SK-N-MC (cell line): ENCODE data around the gene TSPYL2.
A peak's percentile ranks its signal among the peaks of the same experiment; 100 is the strongest.

Source experiments
- DNase-seq: peaks from one replicate; pipeline ENCODE4 v3.0.0-alpha.2; 2011; ENCODE audit warnings: low read depth, low spot score
- H3K27ac ChIP-seq: fragments of 200-600 bp; sonication (generic); 2 replicates; pipeline ENCODE4 v1.5.1; 2016; ENCODE audit warnings: mixed run types
- H3K36me3 ChIP-seq: fragments of 200-600 bp; sonication (generic); 2 replicates; pipeline ENCODE4 v1.6.1; 2017; ENCODE audit warnings: antibody characterized with exemption, low read length, mixed read lengths; ENCODE audit not compliant: insufficient read depth
- H3K4me3 ChIP-seq: fragments of 200-600 bp; sonication (generic); 2 replicates; pipeline ENCODE4 v1.5.1; 2016
- H3K9ac ChIP-seq: fragments of 200-600 bp; sonication (generic); 2 replicates; pipeline ENCODE4 v1.8.0; 2017; ENCODE audit warnings: mixed run types, mixed read lengths; ENCODE audit not compliant: insufficient read length
- H3K9me3 ChIP-seq: fragments of 200-600 bp; sonication (generic); 2 replicates; pipeline ENCODE4 v1.6.1; 2017; ENCODE audit warnings: low read depth, mild to moderate bottlenecking, antibody characterized with exemption, low read length, moderate library complexity, mixed read lengths
- EZH2 ChIP-seq: fragments of 200-600 bp; sonication (generic); IDR thresholded peaks from one replicate; pipeline ENCODE4 v1.6.1; 2017; ENCODE audit warnings: antibody characterized with exemption
- FOXP2 ChIP-seq: optimal IDR thresholded peaks from 2 replicates; pipeline ENCODE3; 2011; ENCODE audit warnings: mild to moderate bottlenecking, moderate library complexity; ENCODE audit not compliant: insufficient read depth; ENCODE audit errors: extremely low read length, control extremely low read depth
- POLR2AphosphoS5 ChIP-seq: IDR thresholded peaks from 2 replicates; pipeline ENCODE4 v1.6.1; 2012; ENCODE audit warnings: mild to moderate bottlenecking, low read depth, low read length, borderline replicate concordance

Gene TSPYL2

DNA sequence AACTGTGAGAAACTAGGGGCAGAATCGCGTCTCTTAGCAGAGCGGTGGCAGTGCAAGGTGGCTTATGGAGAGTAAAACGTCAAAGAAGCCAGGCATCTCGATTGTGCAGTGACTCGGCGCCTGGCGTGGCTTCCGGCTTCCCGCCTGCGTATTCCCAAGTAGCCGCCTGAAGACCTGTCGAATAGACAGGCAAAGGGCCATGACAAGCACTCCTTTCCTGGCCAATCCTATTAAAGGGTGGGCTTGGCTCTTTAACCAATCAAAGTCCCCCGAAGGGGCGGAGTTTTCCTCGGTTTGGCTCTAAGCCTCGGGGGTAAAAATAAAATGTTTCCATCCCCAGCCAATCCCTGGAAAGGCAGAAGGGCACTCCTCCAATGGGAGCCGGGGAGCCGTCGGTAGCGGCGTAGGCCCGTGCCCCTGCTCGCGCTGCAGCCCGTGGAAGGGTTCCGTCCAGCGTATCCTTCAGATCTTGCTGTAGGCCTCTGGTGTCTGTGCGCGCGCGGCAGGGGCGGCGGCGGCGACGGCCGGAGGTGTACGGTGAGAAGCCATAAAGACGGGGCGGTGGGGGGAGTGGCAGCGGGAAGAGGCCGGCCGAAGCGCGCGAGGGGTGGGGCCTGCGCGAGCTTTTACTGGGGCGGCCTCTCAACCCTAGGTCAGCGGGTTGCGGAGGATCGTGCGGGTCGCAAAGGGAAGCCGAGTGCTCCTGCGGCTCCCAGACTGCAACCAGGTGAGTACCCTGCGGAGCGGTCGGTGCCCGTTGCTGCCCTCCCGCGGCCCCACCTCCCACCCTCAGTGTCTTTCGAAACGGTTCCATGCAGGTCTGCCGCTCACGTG, 11.8 kb downstream of the TSPYL2 start, which contains the start of gene KANTR:
TSS of gene KANTR (plus strand) at position 395 of the 834 bp plus-strand sequence. CDS start 30,131 bp downstream, outside the sequence.
- peak within 1 kb of the TSS; percentile 96 for H3K27ac ChIP-seq
- H3K9ac ChIP-seq: peak within 1 kb of the TSS; percentile 73
- no peaks in the 10 kb centered on the region; the same call in 1 of the 2 replicates for H3K36me3 ChIP-seq

GRCh38 chrX:53094582-53094905, 12.4 kb downstream of the TSPYL2 start:
- Histone ChIP-seq H3K9ac (peak overlapping the region; percentile 67), H3K36me3 (peaks cover 3% of the 10 kb centered on the region; the same call in 1 of the 2 replicates), H3K9me3 (no peaks in the 10 kb centered on the region), H3K4me3 (peak overlapping the region; percentile 77), H3K27ac (no peak overlapping the region)
- TF ChIP-seq FOXP2: no peak
- no peak for TF ChIP-seq EZH2
- no peak for TF ChIP-seq POLR2AphosphoS5
- DNase-seq: no peak

More for the DNA sequence above, 11.8 kb downstream of the TSPYL2 start, which contains the start of gene KANTR:
- peak; percentile 77 for DNase-seq
- Histone ChIP-seq H3K9me3 (no peaks in the 10 kb centered on the region), H3K4me3 (peak within 1 kb of the TSS; percentile 77)
- TF ChIP-seq POLR2AphosphoS5 (peak; percentile 53; the same call in 1 of the 2 replicates), FOXP2 (no peak), EZH2 (no peak)

DNA sequence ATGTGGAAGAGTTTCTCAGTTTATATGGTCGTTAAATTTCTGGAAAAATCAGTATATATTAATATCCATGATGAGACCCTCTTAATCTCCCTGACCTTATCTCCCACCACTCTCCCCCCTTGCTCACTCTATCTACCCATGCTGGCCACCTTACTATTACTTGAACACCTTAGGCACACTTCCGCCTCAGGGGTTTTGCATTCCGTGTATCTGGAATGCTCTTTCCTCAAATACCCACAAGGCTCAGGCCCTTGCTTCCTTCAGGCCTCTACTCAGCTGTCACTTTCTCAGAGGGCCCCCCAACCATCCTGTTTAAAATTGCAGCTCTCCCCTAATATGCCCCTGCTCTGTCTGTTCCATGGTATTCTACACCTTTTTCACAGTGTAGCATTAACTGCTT, 13.6 kb downstream of the TSPYL2 start:
- peaks cover 7% of the 10 kb centered on the region; the same call in 1 of the 2 replicates for H3K36me3 ChIP-seq
- no peak for DNase-seq
- TF ChIP-seq EZH2 (no peak), FOXP2 (no peak), POLR2AphosphoS5 (no peak)
- H3K9me3 ChIP-seq: no peaks in the 10 kb centered on the region
- 0 out of 2 replicates have a peak overlapping the region, but pooled peaks have one; percentile 20 for H3K4me3 ChIP-seq
- no peak overlapping the region for H3K9ac ChIP-seq
- no peak overlapping the region for H3K27ac ChIP-seq

GRCh38 chrX:53114864-53115549, 32.8 kb downstream of the TSPYL2 start:
- peaks cover 4% of the 10 kb centered on the region; the same call in 1 of the 2 replicates for H3K36me3 ChIP-seq
- no peak for TF ChIP-seq FOXP2
- no peak for TF ChIP-seq EZH2
- TF ChIP-seq POLR2AphosphoS5: no peak
- DNase-seq: no peak
- no peaks in the 10 kb centered on the region for H3K9me3 ChIP-seq
- H3K27ac ChIP-seq: no peak overlapping the region
- no peak overlapping the region for H3K9ac ChIP-seq
- H3K4me3 ChIP-seq: no peak overlapping the region

GRCh38 chrX:53115550-53115874, 33.3 kb downstream of the TSPYL2 start:
- H3K9me3 ChIP-seq: no peaks in the 10 kb centered on the region
- DNase-seq: no peak
- no peak overlapping the region for H3K4me3 ChIP-seq
- no peak overlapping the region for H3K27ac ChIP-seq
- TF ChIP-seq FOXP2 (no peak), EZH2 (no peak), POLR2AphosphoS5 (no peak)
- no peak overlapping the region for H3K9ac ChIP-seq
- H3K36me3 ChIP-seq: no peaks in the 10 kb centered on the region; the same call in 1 of the 2 replicates

- Histone ChIP-seq H3K9ac (no peak overlapping the region), H3K4me3 (no peak overlapping the region), H3K36me3 (no peaks in the 10 kb centered on the region; the same call in 1 of the 2 replicates), H3K9me3 (no peaks in the 10 kb centered on the region), H3K27ac (no peak overlapping the region)
- DNase-seq: no peak
- no peak for TF ChIP-seq FOXP2
- TF ChIP-seq EZH2: no peak
- TF ChIP-seq POLR2AphosphoS5: no peak
Observed at GRCh38 chrX:53116101-53116500, 33.9 kb downstream of the TSPYL2 start.

DNA sequence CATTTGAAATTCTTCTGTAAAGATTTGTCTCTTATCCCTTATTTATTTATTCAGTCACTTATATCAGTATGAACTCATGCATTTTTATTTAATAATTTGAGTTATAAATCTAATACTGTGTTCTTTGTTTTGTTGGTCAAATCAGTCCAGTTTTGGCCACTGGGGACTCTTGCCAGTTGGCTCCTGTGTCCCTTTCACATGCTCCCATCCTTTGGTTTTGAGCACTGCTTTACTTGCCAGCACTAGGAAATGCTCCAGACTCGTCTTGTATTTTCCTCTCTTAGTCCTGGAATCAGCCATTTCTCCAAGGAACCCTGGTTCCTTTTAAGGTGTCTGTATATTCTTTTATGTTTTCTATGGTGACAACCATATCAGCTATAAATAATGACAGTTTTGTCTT, 39.8 kb downstream of the TSPYL2 start:
- no peaks in the 10 kb centered on the region for H3K9me3 ChIP-seq
- H3K36me3 ChIP-seq: peaks cover 7% of the 10 kb centered on the region; the same call in 1 of the 2 replicates
- H3K27ac ChIP-seq: no peak overlapping the region
- DNase-seq: no peak
- no peak overlapping the region for H3K4me3 ChIP-seq
- TF ChIP-seq FOXP2 (no peak), EZH2 (no peak), POLR2AphosphoS5 (no peak)
- H3K9ac ChIP-seq: no peak overlapping the region

- TF ChIP-seq FOXP2 (no peak), EZH2 (no peak), POLR2AphosphoS5 (no peak)
- Histone ChIP-seq H3K9me3 (no peaks in the 10 kb centered on the region), H3K4me3 (no peak overlapping the region), H3K36me3 (peaks cover 7% of the 10 kb centered on the region; the same call in 1 of the 2 replicates), H3K9ac (no peak overlapping the region), H3K27ac (no peak overlapping the region)
- no peak for DNase-seq
Observed at GRCh38 chrX:53125506-53125905, 43.3 kb downstream of the TSPYL2 start.
